GM12892 (cell line): ENCODE results near the gene COX6B2.

Experiments used
- DNase-seq: peaks from one replicate; pipeline ENCODE4 v3.0.0; 2011; ENCODE audit not compliant: insufficient read length
- FAIRE-seq: peaks from 2 replicates; lab custom pipeline; 2011; peaks lifted over from hg19 to GRCh38; lab: Jason Lieb, UNC
- POLR2A ChIP-seq: IDR thresholded peaks from 2 replicates; pipeline ENCODE4 v1.6.1; 2011; ENCODE audit warnings: low read depth, low read length, control low read depth
- POLR2AphosphoS5 ChIP-seq: IDR thresholded peaks from 2 replicates; pipeline ENCODE4 v1.6.1; 2011; ENCODE audit warnings: low read depth, low read length, control low read depth
- TAF1 ChIP-seq: IDR thresholded peaks from 2 replicates; pipeline ENCODE4 v1.6.1; 2011; ENCODE audit warnings: low read depth, mild to moderate bottlenecking, control low read depth, low read length, borderline replicate concordance

COX6B2 gene

GRCh38 chr19:55379174-55379573 lies 24.7 kb upstream of the COX6B2 start:
- FAIRE-seq (no peak), DNase-seq (no peak)
- no peak for TF ChIP-seq TAF1
- TF ChIP-seq POLR2A = no peak
- no peak for TF ChIP-seq POLR2AphosphoS5

GRCh38 chr19:55377356-55378131 lies 23.0 kb upstream of the COX6B2 start:
- FAIRE-seq (no peak), DNase-seq (no peak)
- TF ChIP-seq TAF1 (no peak), POLR2AphosphoS5 (no peak), POLR2A (no peak)

- FAIRE-seq (no peak), DNase-seq (no peak)
- TF ChIP-seq POLR2AphosphoS5 (no peak), POLR2A (no peak), TAF1 (no peak)
These were observed 21.9 kb upstream of the COX6B2 start, which contains the start of gene TMEM190 for GRCh38 chr19:55376241-55376933. TSS of gene TMEM190 (plus strand) at chr19:55376826. CDS start at chr19:55376854, 28 bp downstream.

GRCh38 chr19:55373993-55374757 lies 19.7 kb upstream of the COX6B2 start:
- no peak for TF ChIP-seq POLR2AphosphoS5
- FAIRE-seq (no peak), DNase-seq (no peak)

GRCh38 chr19:55373306-55373992 lies 18.9 kb upstream of the COX6B2 start:
- no peak for FAIRE-seq
- TF ChIP-seq POLR2AphosphoS5 = no peak
- no peak for TF ChIP-seq POLR2A
- no peak for TF ChIP-seq TAF1

GRCh38 chr19:55372316-55373081 lies 18.0 kb upstream of the COX6B2 start:
- TF ChIP-seq POLR2A (no peak), POLR2AphosphoS5 (no peak), TAF1 (no peak)
- FAIRE-seq (no peak), DNase-seq (no peak)

More at GRCh38 chr19:55373306-55373992, 18.9 kb upstream of the COX6B2 start:
- DNase-seq = no peak

- no peak for DNase-seq
- TF ChIP-seq POLR2A = no peak
- no peak for TF ChIP-seq TAF1
- TF ChIP-seq POLR2AphosphoS5 = no peak
- no peak for FAIRE-seq
These were observed 15.9 kb upstream of the COX6B2 start, which contains the start of gene IL11 for GRCh38 chr19:55370305-55370988. TSS of gene IL11 (minus strand) at chr19:55370463. CDS start at chr19:55370310, 153 bp downstream.

- DNase-seq (peak; percentile 70), FAIRE-seq (no peak)
- TF ChIP-seq POLR2A (no peak), TAF1 (no peak), POLR2AphosphoS5 (no peak)
These were observed 15.3 kb upstream of the COX6B2 start for GRCh38 chr19:55369653-55370304.

- no peak for FAIRE-seq
- no peak for DNase-seq
- TF ChIP-seq TAF1 (no peak), POLR2A (no peak), POLR2AphosphoS5 (no peak)
These were observed 14.4 kb upstream of the COX6B2 start for GRCh38 chr19:55368701-55369563.
